Stomach (tissue), 4 donors: ENCODE data around the gene KMT5B.

Experiments
- EP300 ChIP-seq: sonication (generic); formaldehyde crosslinking; IDR thresholded peaks from one replicate; pipeline ENCODE4 v1.6.1; 2017; ENCODE audit warnings: antibody characterized with exemption
- POLR2A ChIP-seq, 4 donors: fragments of 450-650 bp; IDR thresholded peaks; one replicate each; pipeline ENCODE4 v1.6.1; 2016; ENCODE audit warnings: antibody characterized with exemption in 4 of 4, control low read depth in 2 of 4, mild to moderate bottlenecking in 1 of 4, moderate library complexity in 1 of 4
- TF ChIP-seq, protein P1 (sequence below), 7 experiments: fragments of 450-650 bp in 4 of 7; fragments of 200-600 bp in 3 of 7; sonication (generic) in 3 of 7; IDR thresholded peaks; one replicate each; pipeline ENCODE4 v1.5.1; 2016 to 2019; ENCODE audit warnings: antibody characterized with exemption in 7 of 7, control low read depth in 2 of 7, mild to moderate bottlenecking in 1 of 7

DNA sequence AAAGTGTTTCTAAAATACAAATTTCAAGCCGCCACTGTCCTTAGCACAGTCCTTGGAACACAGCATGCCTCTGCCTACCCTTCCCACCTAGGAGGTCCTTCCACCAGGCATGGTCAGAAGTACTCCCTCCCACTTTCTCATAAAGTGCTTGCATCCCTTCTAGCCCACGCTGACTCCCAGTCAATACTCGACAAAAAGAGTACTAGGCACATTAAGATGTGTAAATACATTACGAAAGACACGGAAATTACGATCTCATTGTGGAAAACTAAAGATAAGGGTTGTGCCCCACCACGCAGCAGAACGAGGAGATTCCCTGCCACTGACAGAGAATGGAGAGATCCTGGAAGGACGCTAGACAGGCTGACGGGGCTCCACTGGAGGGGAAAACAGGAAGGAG is 105.4 kb downstream of the KMT5B start:
- no peak for TF ChIP-seq POLR2A (IDR thresholded peaks at IDR 0.05)
- TF ChIP-seq, protein P1, sequence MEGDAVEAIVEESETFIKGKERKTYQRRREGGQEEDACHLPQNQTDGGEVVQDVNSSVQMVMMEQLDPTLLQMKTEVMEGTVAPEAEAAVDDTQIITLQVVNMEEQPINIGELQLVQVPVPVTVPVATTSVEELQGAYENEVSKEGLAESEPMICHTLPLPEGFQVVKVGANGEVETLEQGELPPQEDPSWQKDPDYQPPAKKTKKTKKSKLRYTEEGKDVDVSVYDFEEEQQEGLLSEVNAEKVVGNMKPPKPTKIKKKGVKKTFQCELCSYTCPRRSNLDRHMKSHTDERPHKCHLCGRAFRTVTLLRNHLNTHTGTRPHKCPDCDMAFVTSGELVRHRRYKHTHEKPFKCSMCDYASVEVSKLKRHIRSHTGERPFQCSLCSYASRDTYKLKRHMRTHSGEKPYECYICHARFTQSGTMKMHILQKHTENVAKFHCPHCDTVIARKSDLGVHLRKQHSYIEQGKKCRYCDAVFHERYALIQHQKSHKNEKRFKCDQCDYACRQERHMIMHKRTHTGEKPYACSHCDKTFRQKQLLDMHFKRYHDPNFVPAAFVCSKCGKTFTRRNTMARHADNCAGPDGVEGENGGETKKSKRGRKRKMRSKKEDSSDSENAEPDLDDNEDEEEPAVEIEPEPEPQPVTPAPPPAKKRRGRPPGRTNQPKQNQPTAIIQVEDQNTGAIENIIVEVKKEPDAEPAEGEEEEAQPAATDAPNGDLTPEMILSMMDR (IDR thresholded peaks at IDR 0.05) = no peak
- TF ChIP-seq EP300 = no peak
